Activated CD4-positive, alpha-beta T cell treated with anti-CD3 and anti-CD28 coated beads, Interleukin-2, amount 50 U/mL, for 24 hours (primary cell): ENCODE data around the gene ZNF483.
"Not testable (repeated sequence)": the region's sequence is repeated elsewhere in the genome, so short reads cannot be mapped to it uniquely, and the experiment has no call there.

Source experiments
- DNase-seq, 2 donors: peaks; one replicate each; pipeline ENCODE4 v3.0.0-alpha.2; 2020; ENCODE audit warnings: low read depth in 1 of 2, low spot score in 1 of 2

The ZNF483 gene

DNA sequence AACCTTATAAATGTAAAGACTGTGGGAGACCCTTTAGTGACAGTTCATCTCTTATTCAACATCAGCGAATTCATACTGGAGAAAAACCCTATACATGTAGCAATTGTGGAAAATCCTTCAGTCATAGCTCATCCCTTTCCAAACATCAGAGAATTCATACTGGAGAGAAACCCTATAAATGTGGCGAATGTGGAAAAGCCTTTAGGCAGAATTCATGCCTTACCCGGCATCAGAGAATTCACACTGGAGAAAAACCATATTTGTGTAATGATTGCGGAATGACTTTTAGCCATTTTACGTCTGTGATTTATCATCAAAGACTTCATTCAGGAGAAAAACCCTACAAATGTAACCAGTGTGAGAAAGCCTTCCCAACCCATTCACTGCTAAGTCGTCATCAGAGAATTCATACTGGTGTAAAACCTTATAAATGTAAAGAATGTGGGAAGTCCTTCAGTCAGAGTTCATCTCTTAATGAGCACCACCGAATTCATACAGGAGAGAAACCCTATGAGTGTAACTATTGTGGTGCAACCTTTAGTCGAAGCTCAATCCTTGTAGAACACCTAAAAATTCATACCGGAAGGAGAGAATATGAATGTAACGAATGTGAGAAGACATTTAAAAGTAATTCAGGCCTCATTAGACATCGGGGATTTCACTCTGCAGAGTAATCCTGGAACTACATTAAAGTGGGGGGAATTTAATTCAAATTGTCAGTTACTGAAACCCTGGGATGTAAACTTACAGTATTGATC lies 17.7 kb downstream of the ZNF483 start:
- no peak for DNase-seq

DNA sequence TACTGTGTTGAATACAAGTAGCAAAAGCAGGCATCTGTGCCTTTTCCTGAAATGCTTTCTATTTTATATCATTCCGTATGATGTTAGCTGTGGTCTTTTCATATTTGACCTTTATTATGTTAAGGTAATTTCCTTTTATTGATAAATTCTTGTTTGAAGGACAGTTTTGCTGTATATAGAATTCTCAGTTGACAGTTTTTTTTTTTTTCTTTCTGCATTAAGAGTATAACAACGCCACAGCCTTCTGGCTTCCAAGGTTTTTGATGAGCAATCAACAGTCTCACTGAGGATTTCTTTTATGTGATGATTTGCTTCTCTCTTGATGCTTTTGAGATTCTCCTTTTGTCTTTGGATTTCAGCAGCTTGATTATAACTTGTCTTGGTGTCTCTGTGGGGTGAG lies 23.6 kb downstream of the ZNF483 start:
- no peak for DNase-seq

DNA sequence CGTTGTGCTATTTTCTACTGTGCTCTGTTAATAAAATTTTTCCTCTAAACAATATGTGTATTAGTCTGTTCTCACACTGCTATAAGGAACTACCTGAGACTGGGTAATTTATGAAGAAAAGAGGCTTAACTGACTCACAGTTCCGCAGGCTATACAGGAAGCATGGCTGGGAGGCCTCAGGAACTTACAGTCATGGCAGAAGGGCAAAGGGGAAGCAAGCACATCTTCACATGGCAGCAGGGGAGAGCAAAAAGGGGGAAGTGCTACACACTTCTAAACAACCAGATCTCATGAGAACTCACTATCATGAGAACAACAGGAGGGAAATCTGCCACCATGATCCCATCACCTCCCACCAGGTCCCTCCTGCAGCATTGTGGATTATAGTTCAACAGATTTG lies 30.4 kb downstream of the ZNF483 start:
- DNase-seq: not testable (repeated sequence)

DNA sequence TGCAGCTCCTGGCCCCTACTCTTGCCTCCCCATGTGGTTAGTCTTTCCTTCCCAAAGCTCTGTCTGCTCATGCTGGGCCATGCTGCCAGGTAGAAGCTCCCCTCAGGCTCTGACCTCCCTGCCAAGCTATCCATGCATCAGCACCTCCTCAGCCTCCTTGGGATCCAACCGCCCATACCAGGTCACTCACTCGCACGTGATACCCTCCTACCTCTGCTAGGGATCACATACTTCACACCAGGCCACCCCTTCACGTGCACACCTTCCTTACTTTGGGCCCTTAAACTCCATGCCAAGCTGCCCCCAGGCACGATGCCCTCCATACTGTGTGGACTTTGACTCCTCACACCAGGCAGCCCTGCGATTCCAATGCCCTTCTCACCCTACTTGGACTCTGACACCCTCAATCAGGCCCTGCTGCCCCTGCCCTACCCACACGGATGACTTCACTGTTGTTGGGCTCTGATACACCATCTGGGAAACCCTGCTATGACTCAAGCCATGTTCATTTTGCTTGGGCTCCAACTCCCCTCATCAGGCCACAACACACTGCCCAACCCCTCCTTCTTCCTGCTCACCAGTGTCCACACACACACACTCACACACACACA lies 34.1 kb downstream of the ZNF483 start:
- no peak for DNase-seq

DNA sequence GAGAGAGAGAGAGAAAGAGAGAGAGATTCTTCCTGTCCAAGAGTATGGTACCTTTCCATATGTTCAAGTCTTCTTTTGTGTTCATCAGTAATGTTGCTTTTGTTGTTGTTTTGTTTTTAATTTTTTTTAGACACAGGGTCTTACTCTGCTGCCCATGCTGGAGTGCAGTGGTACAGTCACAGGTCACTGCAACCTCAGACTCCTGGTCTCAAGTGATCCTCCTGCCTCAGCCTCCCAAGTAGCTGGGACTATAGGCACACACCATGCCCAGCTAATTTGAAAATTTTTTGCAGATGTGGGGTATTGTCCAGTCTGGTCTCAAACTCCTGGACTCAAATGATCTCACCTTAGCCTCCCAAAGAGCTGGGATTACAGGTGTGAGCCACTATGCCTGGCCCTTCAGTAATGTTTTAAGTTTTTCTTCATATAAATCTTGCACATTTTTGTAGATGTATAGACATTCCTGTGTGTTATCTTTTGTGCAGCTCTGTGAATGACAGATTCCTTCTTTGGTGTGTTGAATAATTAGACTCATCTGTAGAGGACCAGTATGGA lies 36.3 kb downstream of the ZNF483 start:
- no peak for DNase-seq

DNA sequence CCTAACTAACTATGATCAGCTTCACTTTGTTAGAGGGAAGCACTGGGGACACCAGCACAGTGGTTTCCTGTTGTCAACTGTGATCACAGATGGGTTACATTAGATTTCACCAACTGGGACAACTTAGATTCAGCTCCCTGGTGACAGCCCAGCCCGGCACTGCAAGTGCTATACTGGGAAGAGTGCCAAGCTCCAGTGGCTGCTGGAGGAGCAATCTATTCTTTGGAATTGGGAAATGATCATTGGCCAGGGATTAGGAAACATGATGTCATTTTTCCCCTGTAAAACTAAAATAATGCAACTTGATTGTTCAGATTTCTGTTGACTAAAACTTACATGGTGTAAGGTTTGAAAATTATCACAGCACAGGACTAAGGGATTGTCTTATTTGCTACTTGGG lies 41.3 kb downstream of the ZNF483 start:
- DNase-seq: no peak

DNA sequence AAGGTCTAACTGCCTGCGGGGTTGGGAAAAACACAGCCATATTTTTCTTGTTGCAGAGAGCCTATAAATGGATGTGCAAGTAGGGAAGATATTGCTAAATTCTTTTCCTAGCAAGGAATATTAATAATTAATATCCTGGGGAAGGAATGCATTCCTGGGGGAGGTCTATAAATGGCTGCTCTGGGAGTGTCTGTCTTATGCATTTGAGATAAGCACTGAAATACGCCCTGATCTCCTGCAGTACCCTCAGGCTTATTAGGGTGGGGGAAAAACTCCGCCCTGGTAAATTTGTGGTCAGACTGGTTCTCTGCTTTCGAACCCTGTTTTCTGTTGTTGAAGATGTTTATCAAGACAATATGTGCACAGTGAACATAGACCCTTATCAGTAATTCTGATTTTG lies 43.1 kb downstream of the ZNF483 start:
- DNase-seq: not testable (repeated sequence)

DNA sequence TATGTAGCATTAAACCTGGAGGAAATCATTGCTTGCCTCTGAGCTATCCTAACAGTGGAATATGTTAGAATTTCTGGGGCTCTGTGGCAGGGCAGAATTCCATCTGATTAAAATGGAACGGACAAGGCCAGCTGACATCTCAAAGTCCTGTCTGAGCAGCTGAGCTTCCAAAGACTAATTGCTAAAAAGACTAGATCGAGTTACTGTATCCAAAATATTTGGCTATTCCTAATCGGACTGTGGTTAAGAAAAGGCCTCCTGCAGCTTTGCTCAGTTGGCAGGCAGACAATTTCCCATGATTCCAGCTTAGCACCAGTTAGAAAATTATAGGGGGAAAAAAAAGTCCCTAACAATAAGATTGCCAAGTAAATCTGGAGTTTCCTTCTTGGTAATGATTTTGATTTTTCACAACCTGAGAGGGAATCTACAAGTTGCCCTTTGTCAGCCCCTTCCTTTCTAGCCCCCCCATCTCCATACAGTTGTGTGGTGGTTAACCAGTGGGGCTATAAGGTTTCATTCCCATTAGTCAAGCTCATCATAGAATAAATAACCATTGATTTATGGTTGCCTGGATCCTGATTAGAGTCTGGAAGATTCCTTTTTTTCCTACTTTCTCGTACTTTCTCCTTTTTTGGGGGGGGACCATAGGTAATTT lies 48.1 kb downstream of the ZNF483 start:
- DNase-seq: no peak

DNA sequence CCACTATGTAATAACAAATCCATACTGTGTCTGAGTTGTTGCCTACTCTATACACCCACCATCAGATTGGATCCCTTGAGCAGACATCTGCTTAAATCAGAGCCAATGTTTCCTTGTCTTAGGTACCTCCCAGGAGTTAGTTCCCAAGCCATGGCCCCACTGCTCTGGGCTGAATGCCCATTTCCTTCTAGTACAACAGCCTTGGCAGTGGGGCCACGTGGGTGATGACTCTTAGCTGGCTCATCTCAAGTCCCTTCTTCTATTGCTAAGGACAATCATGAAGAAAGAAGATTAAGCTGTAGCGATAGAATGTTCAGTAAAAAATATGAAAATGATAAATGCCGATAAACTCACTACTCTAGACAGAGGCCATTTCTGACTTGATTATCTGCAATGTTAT lies 57.9 kb downstream of the ZNF483 start:
- no peak for DNase-seq

DNA sequence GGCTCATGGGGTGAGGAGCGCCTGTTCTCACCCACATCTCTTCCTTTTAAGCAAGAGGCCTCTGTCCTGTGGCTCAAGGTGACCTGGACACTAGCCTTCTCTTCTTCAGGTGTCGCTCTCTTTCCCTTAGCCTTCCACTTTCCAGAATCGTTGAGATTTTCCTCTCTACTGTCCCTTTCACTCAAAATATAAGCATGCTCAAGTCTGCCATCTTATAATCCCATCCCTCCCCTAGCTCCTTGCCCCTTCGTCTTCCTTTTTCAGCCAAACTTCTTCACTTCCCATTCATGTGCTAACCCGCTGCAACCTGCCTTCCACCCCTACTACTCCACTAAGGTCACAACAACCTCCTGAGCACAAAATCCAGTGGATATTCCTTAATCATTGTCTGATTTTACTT lies 61.4 kb downstream of the ZNF483 start:
- DNase-seq: no peak

DNA sequence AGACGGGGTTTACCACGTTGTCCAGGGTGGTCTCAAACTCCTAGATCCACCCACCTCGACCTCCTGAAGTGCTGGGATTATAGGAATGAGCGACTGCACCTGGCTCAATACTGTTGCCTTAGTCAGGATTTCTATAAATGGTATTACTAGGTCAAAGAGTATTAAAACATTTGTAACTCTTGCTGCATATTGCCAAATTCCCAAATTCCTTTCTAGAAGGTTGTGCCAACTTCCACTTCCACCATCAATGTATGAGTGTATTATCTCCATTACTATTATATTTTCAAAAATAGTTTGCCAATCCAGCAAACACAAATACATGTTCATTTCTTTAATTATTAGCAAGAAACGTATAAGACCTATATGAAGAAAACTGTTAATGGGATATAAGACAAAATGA lies 63.9 kb downstream of the ZNF483 start:
- no peak for DNase-seq

DNA sequence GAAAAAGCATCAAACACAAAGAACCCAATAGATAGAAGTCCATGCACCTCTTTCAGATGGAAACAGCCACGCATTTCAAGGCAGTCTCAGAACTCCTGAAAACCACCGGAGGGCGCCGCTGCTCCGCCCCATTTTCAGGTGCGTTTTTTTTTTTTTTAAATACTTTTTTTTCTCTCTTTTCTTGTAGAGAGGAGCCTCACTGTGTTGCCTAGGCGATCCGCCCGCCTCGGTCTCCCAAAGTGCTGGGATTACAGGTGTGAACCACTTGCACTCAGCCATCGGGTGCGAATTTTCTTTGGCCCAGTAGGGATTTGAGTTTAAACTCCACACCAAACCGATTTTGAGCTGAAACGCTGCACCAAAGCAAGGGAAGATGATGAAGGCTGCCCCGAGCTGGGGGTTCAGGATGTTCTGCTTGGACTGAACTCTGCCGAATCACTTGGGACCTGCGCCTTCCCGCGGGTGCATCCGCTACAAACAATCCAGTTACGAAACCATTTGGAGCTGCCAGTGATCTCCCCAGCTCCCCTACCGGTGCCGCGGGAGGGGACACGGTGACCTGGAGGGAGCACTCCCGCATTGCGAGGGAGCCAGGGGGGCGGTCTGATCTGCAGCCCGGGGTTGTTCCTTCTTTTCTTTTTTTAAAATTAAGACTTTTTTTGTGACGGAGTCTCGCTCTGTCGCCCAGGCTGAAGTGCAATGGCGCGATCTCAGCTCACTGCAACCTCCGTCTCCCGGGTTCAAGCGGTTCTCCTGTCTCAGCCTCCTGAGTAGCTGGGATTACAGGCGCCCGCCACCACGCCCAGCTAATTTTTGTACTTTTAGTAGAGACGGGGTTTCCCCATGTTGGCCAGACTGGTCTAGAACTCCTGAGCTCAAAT lies 73.1 kb downstream of the ZNF483 start:
- DNase-seq: peak; percentile 7 to 25

DNA sequence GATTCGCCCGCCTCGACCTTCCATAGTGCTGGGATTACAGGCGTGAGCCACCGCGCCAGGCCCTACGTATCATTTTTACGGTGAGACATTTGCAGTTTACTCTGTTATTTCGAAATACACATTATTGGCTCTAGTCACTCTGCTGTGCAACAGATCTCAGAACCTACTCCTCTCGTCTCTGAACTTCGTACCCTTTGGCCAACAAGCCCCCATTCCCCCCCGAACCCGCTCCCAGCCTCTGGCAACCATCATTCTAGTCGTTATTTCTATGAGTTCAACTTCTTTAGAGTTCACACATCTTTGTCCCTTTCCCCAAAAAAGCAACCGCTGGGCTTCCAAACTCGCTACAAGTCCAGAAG lies 73.7 kb downstream of the ZNF483 start:
- no peak for DNase-seq

DNA sequence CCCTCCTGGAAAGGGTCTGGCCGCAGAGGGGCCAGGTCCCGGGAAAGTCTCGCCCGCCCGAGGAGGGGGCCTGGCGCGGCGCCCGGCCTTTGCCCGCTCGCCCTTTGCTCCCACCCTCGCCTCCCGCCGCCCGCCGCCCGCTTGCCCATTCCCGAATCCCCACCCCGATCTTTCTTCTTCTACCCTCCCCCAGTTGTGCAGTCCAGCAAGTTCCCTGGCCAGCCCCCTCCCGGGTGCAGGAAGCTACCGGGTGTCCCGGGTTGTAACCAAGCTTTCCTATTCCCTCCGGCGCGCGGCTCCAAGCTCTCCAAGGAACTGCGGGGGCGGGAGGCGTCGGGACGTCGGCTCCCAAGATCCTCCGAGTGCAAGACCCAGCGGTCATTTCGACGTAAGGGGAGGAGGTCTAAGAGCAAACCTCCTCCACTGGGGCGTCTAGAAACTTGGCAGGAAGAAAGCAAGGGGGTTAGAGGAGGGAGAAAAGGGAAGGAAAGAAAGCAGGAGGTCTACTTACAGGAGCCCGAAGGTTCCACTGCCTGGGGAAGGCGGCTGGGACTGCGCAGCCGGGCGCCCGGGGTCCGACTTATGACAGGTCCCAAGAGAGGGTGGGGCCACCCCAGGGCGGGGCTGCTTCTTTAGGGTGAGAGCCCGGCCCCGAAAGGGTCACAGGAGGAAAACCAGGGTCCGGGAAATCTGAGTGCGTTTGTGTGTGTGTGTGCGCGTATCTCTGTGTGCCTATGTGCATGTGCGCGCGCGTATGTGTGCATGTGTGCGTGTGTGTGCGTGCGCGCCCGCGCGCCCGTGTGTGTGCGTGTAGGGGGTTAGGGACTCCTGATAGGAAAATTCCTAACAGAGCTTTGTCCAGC lies 74.3 kb downstream of the ZNF483 start, which contains the start of gene PTGR1:
Gene PTGR1, minus strand, starts transcription at position 556 of the 863 bp plus-strand sequence. CDS start 2,225 bp downstream, outside the sequence.
- DNase-seq: peak in 1 of 2 donors; percentile 3

DNA sequence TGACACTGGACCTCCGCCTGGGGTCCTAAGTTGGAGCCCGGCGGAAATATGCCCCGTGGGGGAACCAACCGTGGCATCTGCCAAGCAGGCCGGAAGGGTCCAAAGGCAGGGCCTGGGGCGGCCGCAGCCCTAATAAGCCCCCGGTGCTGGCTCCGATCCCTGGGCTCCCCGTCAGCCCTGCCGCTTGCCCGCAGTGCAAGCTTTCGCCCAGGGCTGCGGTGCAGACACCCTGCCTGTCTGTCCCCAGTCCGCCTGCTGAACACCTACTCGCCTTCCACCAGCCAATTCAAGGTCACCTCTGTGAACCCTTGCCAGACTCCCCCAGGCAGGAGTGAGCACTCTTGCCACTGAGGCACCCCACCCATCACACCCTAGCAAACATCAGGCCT lies 75.0 kb downstream of the ZNF483 start:
- no peak for DNase-seq

DNA sequence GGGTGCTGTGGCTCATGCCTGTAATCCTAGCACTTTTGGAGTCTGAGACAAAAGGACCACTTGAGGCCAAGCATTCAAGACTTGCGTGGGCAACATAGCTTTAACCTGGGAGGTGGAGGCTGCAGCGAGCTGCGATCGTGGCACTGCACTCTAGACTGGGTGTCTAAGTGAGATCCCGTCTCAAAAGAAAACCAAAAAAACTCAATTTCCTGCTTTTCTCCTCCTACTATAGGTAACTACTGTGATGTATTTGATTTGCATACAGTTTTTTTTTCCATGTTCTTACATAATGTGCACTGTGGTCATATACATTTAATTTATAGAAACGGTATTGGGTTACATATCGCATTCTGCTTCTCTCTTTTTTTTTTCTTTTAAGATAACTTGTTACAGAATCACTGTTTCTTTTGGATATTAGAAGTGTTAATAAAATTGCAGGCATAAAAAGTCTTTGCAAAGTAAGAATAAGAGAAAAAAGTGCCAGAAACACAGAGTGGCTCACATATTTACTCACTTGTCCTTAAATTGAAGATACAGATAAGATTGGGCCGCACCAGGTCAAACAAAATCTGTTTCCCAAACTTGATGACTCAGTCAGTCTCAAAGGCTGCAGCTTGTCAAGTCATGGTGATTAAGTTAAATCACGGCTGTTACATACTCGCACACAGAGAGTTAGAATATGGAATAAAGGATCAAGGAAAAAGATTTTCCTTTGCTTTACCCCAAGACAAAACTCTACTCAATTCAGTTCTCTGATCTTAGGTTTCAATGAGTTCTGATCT lies 76.4 kb downstream of the ZNF483 start:
- DNase-seq: no peak

DNA sequence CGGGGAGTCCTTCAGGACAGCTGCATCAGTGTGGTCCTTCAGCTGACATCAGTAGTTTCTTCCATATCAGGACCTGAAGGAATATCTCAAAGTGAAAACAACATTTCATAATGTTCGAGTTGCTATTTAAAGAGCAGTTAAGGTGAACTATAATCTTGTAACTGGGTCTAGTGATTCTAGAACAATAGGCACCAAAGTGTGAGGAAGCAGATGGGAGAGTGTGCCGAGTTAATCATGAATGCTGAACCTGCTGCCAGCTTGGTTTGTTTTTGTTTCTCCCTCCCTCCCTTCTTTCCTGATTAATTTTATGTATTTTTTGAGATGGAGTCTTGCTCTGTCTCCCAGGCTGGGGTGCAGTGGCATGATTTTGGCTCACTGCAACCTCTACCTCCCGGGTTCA lies 78.1 kb downstream of the ZNF483 start:
- no peak for DNase-seq

DNA sequence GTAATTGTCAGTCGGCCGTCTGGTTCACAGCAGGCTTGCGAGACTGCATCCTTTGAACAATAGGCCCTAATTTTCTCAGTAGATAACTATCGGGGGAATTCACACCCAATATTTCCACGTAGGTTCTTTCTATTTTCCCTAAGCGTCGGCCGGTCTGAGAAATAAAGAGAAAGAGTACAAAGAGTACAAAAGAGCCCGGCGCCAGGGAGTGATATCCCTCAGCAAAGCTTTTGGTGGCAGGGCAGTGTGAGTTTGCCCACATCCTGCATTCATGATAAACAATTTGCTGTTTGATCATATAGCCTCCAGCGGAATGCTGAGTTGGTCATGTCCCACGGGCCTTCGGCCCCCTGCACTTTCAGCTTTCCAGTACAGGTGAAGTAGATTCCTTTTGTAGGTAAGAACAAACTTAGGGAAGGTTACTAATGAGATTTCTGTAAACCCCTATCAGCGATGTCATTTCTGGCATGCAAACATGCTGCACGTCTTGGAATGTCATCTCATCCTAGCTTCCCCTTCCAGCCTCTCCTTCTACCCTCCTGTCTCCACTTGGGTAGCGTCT lies 79.2 kb downstream of the ZNF483 start:
- DNase-seq: no peak

DNA sequence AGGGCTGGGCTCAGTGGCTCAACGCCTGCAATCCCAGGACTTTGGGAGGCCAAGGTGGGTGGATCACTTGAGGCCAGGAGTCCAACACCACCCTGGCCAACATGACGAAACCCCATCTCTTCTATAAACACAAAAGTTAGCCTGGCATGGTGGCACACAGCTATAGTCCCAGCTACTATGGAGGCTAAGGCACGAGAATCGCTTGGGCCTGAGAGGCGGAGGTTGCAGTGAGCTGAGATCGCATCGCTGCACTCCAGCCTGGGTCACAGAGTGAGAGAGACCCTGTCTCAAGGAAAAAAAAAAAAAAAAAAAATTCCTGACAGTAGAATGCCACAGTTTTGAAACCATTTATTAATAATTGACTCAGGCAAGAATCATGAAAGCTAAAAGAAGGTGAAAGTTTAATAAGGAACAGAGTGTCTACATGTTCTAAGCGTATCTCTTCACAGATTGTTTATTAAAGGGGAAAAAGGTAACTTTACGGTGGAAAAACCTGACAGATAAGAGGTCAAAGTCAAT lies 80.1 kb downstream of the ZNF483 start:
- DNase-seq: no peak
